Mesenchymal stem cell (in vitro differentiated cells and primary cell): Measurements from ENCODE around the gene SNED1.
A peak's percentile ranks its signal among the peaks of the same experiment; 100 is the strongest.

ENCODE experiments used
- DNase-seq: peaks from one replicate; pipeline ENCODE4 v3.0.0-alpha.2; 2013
- H2AFZ ChIP-seq: one replicate; pipeline ENCODE4 v1.6.1; 2013; ENCODE audit warnings: low read depth, mild to moderate bottlenecking, control low read depth, inconsistent platforms, low read length, moderate library complexity
- H2AK5ac ChIP-seq: 2 replicates; pipeline ENCODE4 v1.6.1; 2013; ENCODE audit warnings: low read length, moderate library complexity, mild to moderate bottlenecking, inconsistent platforms; ENCODE audit not compliant: severe bottlenecking
- H2BK120ac ChIP-seq: one replicate; pipeline ENCODE4 v1.6.1; 2013; ENCODE audit warnings: low read depth, mild to moderate bottlenecking, inconsistent platforms, low read length, moderate library complexity
- H2BK12ac ChIP-seq, 2 experiments: one replicate each; pipeline ENCODE4 v1.6.1; 2013; ENCODE audit warnings: inconsistent platforms in 2 of 2, low read length in 2 of 2, mild to moderate bottlenecking in 2 of 2, moderate library complexity in 2 of 2, control low read depth in 1 of 2
- H2BK15ac ChIP-seq: one replicate; pipeline ENCODE4 v1.6.1; 2013; ENCODE audit warnings: mild to moderate bottlenecking, low read depth, inconsistent platforms; ENCODE audit not compliant: poor library complexity, severe bottlenecking
- H2BK5ac ChIP-seq: 2 replicates; pipeline ENCODE4 v1.6.1; 2013; ENCODE audit warnings: low read depth, mild to moderate bottlenecking, low read length, control low read depth, inconsistent platforms; ENCODE audit not compliant: poor library complexity, severe bottlenecking
- H3K14ac ChIP-seq, 2 experiments: one replicate each; pipeline ENCODE4 v1.6.1; 2013; ENCODE audit warnings: inconsistent platforms in 2 of 2, low read length in 2 of 2, control low read depth in 1 of 2, mild to moderate bottlenecking in 1 of 2, moderate library complexity in 1 of 2
- H3K18ac ChIP-seq, 2 experiments: one replicate each; pipeline ENCODE4 v1.6.1; 2013; ENCODE audit warnings: inconsistent platforms in 2 of 2, low read length in 2 of 2, control low read depth in 1 of 2, low read depth in 1 of 2, mild to moderate bottlenecking in 1 of 2
- H3K23ac ChIP-seq, 2 experiments: one replicate each; pipeline ENCODE4 v1.6.1; 2013; ENCODE audit warnings: inconsistent platforms in 2 of 2, low read length in 2 of 2, mild to moderate bottlenecking in 2 of 2, moderate library complexity in 2 of 2, control low read depth in 1 of 2
- H3K27ac ChIP-seq: 2 replicates; pipeline ENCODE4 v1.5.1; 2013; ENCODE audit warnings: mild to moderate bottlenecking, moderate library complexity, low read length, control low read depth, inconsistent platforms; ENCODE audit not compliant: poor library complexity, severe bottlenecking
- H3K27me3 ChIP-seq, 2 experiments: 2 replicates each; pipeline versions ENCODE4 v1.6.1 to v1.7.0; 2013; ENCODE audit warnings: low read length in 2 of 2, mild to moderate bottlenecking in 2 of 2, moderate library complexity in 2 of 2, control low read depth in 1 of 2, inconsistent platforms in 1 of 2; ENCODE audit not compliant: control insufficient read depth in 1 of 2, insufficient read depth in 1 of 2
- H3K36me3 ChIP-seq, 2 experiments: 2 replicates each; pipeline versions ENCODE4 v1.6.1 to v1.7.0; 2013; ENCODE audit warnings: low read length in 2 of 2, control low read depth in 1 of 2, inconsistent platforms in 1 of 2, low read depth in 1 of 2, mild to moderate bottlenecking in 1 of 2; ENCODE audit not compliant: insufficient read depth in 2 of 2, control insufficient read depth in 1 of 2
- H3K4ac ChIP-seq, 2 experiments: one replicate each; pipeline ENCODE4 v1.6.1; 2013; ENCODE audit warnings: inconsistent platforms in 2 of 2, low read length in 2 of 2, mild to moderate bottlenecking in 2 of 2, moderate library complexity in 2 of 2, control low read depth in 1 of 2, low read depth in 1 of 2
- H3K4me1 ChIP-seq: 2 replicates; pipeline ENCODE4 v1.6.1; 2013; ENCODE audit warnings: low read depth, low read length, control low read depth; ENCODE audit not compliant: control insufficient read depth, insufficient read depth
- H3K4me2 ChIP-seq: 2 replicates; pipeline ENCODE4 v1.6.1; 2013; ENCODE audit warnings: low read length, mild to moderate bottlenecking, inconsistent platforms; ENCODE audit not compliant: poor library complexity, severe bottlenecking
- H3K4me3 ChIP-seq, 2 experiments: 2 replicates each; pipeline versions ENCODE4 v1.5.1 to v1.7.0; 2013; ENCODE audit warnings: low read length in 2 of 2, mild to moderate bottlenecking in 2 of 2, control low read depth in 1 of 2, low read depth in 1 of 2; ENCODE audit not compliant: insufficient read depth in 1 of 2
- H3K79me1 ChIP-seq: replicated peaks from 2 replicates; pipeline ENCODE4 v1.6.1; 2013; ENCODE audit warnings: mild to moderate bottlenecking, control low read depth, low read length, inconsistent platforms; ENCODE audit not compliant: poor library complexity, severe bottlenecking
- H3K9ac ChIP-seq: 2 replicates; pipeline ENCODE4 v1.7.0; 2013; ENCODE audit warnings: mild to moderate bottlenecking, low read length, moderate library complexity
- H3K9me3 ChIP-seq: 2 replicates; pipeline ENCODE4 v1.7.0; 2013; ENCODE audit warnings: mild to moderate bottlenecking, low read length; ENCODE audit not compliant: control insufficient read depth
- H4K8ac ChIP-seq: one replicate; pipeline ENCODE4 v1.6.1; 2013; ENCODE audit warnings: inconsistent platforms, mild to moderate bottlenecking, low read length, moderate library complexity
- H4K91ac ChIP-seq: one replicate; pipeline ENCODE4 v1.6.1; 2013; ENCODE audit warnings: mild to moderate bottlenecking, low read length, inconsistent platforms
- WGBS: methylation state at CpG from one replicate; pipeline ENCODE4 v1.1.7; 2013; ENCODE audit warnings: mixed read lengths; 5-methylcytosine and 5-hydroxymethylcytosine counted together

The SNED1 gene

GRCh38 chr2:240954436-240955305, 43.7 kb upstream of the SNED1 start:
- 55% methylated on average over 15 of the region's 15 CpGs for WGBS
- H3K18ac ChIP-seq = no peak overlapping the region
- no peak overlapping the region for H2BK5ac ChIP-seq
- no peak overlapping the region for H3K9ac ChIP-seq
- no peak overlapping the region for H4K91ac ChIP-seq
- H3K14ac ChIP-seq = peak overlapping the region in 1 of 2 experiments; percentile 39
- no peak overlapping the region for H2BK12ac ChIP-seq
- no peak overlapping the region for H2AFZ ChIP-seq
- H3K23ac ChIP-seq = no peak overlapping the region
- no peaks in the 10 kb centered on the region for H3K79me1 ChIP-seq
- H3K4me3 ChIP-seq = no peak overlapping the region
- H3K27me3 ChIP-seq = peaks cover 16 to 32% of the 10 kb centered on the region in 2 experiments
- H2BK120ac ChIP-seq = no peak overlapping the region
- peaks cover 6% of the 10 kb centered on the region for H3K9me3 ChIP-seq
- no peak for DNase-seq
- H3K27ac ChIP-seq = no peak overlapping the region
- no peaks in the 10 kb centered on the region for H3K4me1 ChIP-seq
- H2AK5ac ChIP-seq = no peak overlapping the region
- H2BK15ac ChIP-seq = no peak overlapping the region
- no peak overlapping the region for H4K8ac ChIP-seq
- no peaks in the 10 kb centered on the region for H3K36me3 ChIP-seq
- H3K4ac ChIP-seq = no peak overlapping the region
- H3K4me2 ChIP-seq = no peak overlapping the region

- DNase-seq = no peak
- Histone ChIP-seq H3K9me3 (peaks cover 6% of the 10 kb centered on the region), H3K9ac (no peak overlapping the region), H2BK12ac (peak overlapping the region in 1 of 2 experiments; percentile 19), H3K4me1 (peaks cover 4% of the 10 kb centered on the region), H2AK5ac (no peak overlapping the region), H2BK120ac (no peak overlapping the region), H3K4me2 (no peak overlapping the region), H3K4ac (no peak overlapping the region), H3K14ac (peak overlapping the region in 1 of 2 experiments; percentile 39), H2BK15ac (no peak overlapping the region), H2AFZ (no peak overlapping the region), H3K36me3 (no peaks in the 10 kb centered on the region), H3K27me3 (peaks cover 12 to 32% of the 10 kb centered on the region in 2 experiments), H2BK5ac (no peak overlapping the region), H3K18ac (no peak overlapping the region), H3K79me1 (no peaks in the 10 kb centered on the region), H3K27ac (no peak overlapping the region), H3K23ac (no peak overlapping the region), H4K91ac (peak overlapping the region; percentile 25), H3K4me3 (no peak overlapping the region), H4K8ac (no peak overlapping the region)
- 80% methylated on average over 17 of the region's 17 CpGs for WGBS
Measured at GRCh38 chr2:240955306-240956170, 42.9 kb upstream of the SNED1 start.

- Histone ChIP-seq H2AFZ (no peak overlapping the region), H2BK5ac (no peak overlapping the region), H4K8ac (no peak overlapping the region), H3K4me2 (no peak overlapping the region), H3K23ac (no peak overlapping the region), H3K9ac (no peak overlapping the region), H4K91ac (peak overlapping the region; percentile 39), H2BK120ac (no peak overlapping the region), H2AK5ac (no peak overlapping the region), H3K18ac (no peak overlapping the region), H3K9me3 (peaks cover 1% of the 10 kb centered on the region), H3K4ac (no peak overlapping the region), H3K27ac (no peak overlapping the region), H3K79me1 (no peaks in the 10 kb centered on the region), H3K36me3 (no peaks in the 10 kb centered on the region), H3K4me1 (peaks cover 6% of the 10 kb centered on the region), H2BK12ac (no peak overlapping the region), H3K4me3 (no peak overlapping the region), H2BK15ac (peak overlapping the region; percentile 5), H3K27me3 (peaks cover 6 to 32% of the 10 kb centered on the region in 2 experiments), H3K14ac (no peak overlapping the region)
- WGBS = 89% methylated on average over 16 of the region's 16 CpGs
- no peak for DNase-seq
Measured at GRCh38 chr2:240956171-240956934, 42.1 kb upstream of the SNED1 start.
